ENCODE data around the gene MPI.

- TF ChIP-seq EZH2 (IDR thresholded peaks at IDR 0.05) = no peak
- TF ChIP-seq CTCF (IDR thresholded peaks at IDR 0.05) = no peak
- no peak for TF ChIP-seq EZH2phosphoT487 (IDR thresholded peaks at IDR 0.05)
Observed at GRCh38 chr15:74885461-74885860, 4.4 kb upstream of the MPI start.
